OCI-M1 (cell line): ENCODE data around the gene TMEM223.
"Not testable (repeated sequence)": the region's sequence is repeated elsewhere in the genome, so short reads cannot be mapped to it uniquely, and the experiment has no call there.

ENCODE experiments used
- DNase-seq: peaks from one replicate; lab custom pipeline; 2025; lab: John Stamatoyannopoulos, UW

TMEM223 gene

GRCh38 chr11:62799486-62799885, 7.7 kb upstream of the TMEM223 start:
- DNase-seq, result no peak

- no peak for DNase-seq
Measured at GRCh38 chr11:62796281-62796680, 4.5 kb upstream of the TMEM223 start.

GRCh38 chr11:62794201-62794775, 2.5 kb upstream of the TMEM223 start:
- no peak for DNase-seq

DNA sequence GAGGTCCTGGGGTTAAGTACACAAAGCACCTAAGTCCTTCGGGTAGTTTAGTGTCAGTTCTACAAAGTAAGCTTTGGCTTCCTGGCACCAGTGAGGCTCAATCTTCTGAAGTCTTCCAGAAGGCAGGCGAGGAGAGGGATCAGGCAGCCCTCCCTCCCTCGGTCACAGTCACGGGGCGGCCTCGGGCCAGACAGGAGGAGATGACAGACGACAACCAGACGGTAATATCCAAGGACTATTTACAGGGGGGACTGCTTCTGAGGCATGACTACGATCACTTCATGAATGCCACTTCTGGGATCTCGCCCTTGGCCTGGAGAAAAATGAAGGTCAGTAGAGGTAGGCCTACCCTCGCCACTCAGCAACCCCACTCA, 383 bp upstream of the TMEM223 start:
- DNase-seq, result no peak

DNA sequence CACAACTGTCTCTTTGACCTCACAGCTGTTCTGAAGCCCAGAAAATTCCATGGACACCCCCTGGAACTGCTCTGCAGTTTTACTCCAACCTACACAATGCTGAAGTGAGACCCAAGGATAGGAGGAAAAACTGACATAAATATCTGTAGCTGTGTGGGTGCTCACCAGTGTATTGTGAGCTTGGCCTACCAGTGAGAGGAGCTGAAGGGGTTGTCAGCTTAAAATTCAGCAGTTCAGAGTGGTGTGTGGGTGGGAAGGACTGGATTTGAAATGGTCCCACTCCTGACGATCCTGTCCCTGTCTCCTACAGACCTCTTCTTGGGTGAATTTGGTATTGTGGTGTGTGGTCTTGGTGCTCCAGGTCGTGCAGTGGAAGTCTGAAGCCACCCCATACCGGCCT, 2.2 kb downstream of the TMEM223 start:
- no peak for DNase-seq

- DNase-seq, result peak; percentile 13
Measured at GRCh38 chr11:62788991-62789390, 2.8 kb downstream of the TMEM223 start.

DNA sequence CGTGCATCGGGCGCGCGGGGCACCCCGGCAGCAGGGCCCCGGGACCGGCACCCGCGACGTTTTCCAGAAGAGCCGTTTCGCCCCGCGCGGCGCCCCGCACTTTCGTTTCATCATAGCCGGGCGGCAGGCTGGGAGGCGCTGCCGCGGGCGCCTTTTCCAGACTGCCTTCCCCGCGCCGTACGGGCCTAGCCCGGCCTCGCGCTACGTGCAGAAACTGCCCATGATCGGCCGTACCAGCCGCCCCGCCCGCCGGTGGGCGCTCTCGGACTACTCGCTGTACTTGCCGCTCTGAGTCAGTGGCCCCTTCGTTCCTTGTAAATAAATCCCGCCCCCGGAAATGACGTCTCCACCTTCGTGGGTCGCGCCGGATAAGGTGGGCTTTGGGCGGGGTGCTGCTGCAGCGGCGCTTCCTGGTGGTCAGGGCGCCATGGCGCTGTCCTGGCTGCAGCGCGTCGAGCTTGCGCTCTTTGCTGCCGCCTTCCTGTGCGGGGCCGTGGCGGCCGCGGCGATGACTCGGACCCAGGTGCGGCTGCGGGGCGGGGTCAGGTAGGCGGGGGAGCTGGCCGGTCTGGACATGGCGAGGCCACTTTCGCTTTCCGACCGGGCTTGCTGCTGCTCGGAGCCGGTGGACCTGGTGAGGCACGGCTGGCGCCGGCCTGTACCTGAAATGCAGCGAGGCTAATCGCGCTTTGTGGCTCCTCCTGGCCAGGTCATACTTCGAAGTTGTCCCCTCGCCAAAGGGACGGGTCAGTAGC, 4.6 kb downstream of the TMEM223 start, which contains the start of gene TMEM179B:
TMEM179B (plus strand) TSS at position 398 of the 755 bp plus-strand sequence; CDS start at position 428, 30 bp downstream.
- peak; percentile 99 for DNase-seq

DNA sequence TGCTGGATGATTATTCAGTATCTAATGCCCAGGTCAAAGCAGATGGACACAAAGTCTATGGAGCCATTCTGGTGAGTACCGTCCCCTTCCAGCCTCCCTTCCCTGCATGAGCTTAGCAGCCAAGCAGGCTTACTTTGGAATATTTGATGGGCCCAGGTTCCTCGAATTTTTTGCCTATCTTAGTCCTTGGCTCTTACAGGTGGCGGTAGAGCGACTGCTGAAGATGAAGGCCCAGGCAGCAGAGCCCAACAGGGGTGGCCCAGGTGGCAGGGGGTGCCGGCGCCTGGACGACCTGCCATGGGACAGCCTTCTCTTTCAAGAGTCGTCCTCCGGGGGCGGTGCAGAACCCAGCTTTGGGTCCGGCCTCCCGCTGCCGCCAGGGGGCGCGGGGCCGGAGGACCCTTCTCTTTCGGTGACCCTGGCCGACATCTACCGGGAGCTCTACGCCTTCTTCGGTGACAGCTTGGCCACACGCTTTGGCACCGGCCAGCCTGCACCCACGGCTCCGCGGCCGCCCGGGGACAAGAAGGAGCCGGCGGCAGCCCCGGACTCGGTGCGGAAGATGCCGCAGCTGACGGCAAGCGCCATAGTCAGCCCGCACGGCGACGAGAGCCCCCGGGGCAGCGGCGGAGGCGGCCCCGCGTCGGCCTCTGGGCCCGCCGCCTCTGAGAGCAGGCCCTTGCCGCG, 5.3 kb downstream of the TMEM223 start:
- peak; percentile 93 for DNase-seq

GRCh38 chr11:62782753-62783152, 9.1 kb downstream of the TMEM223 start:
- no peak for DNase-seq

- DNase-seq, result no peak
Measured at GRCh38 chr11:62778441-62778840, 13.4 kb downstream of the TMEM223 start.

GRCh38 chr11:62777389-62777788, 14.4 kb downstream of the TMEM223 start:
- DNase-seq, result no peak

DNA sequence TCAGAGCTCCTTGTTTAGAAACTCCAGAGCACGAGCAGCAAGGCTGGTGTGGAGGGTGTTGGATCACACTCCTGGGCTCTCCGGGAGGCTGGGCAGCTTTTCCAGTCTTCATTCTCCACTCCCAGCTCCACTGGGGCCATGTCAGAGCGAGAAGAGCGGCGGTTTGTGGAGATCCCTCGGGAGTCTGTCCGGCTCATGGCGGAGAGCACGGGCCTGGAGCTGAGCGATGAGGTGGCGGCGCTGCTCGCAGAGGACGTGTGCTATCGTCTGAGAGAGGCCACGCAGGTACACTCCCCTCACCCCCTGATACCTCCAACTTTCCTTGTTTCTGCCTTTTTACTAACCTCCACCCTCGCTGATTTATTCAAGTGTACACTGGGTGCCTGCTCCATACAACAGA, 16.2 kb downstream of the TMEM223 start:
- no peak for DNase-seq

- DNase-seq, result no peak
Measured at GRCh38 chr11:62774407-62774806, 17.4 kb downstream of the TMEM223 start.

DNA sequence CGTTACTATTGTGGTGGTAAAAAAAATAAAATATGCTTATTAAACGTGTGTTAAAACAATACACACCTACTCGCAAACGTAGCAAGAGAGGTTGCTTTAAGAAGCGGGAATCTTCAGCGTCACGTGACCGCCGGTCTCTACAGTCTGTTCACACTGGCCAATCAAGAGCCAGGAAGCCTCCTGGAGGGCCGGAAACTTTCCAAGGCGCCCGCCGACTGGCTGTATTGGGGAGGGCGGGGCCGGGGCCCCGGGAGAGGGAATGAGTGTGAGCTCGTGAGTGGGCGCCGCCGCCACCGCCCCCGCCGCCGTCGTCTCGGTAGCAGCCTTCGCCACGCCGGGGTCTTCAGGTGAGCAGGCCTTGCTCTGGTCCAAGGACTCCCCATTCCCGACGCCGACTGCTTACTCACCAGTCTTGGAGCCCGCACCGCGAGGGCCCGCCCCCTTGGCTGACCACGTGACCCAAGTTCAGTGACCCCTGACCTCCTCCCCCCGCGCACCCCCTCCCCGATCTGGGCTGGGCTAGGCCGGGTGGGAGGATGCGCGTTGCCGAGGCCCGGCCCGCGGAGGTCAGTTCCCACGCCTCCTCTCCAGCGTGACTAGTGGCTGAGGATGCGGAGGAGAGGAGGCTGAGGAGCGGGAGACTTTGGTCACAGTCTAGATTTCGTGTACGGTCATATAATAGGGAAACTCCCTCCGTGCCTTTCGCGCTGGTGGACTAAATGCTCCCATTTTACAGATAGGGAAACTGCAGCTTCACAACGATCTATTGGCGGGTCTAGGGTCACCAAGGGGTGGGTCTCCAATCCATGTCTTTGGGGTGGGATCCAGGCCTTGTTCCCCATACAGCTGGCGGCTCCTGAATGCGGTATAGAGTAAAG, 20.4 kb downstream of the TMEM223 start, which contains the start of gene TAF6L:
TAF6L (plus strand) TSS at position 253 of the 878 bp plus-strand sequence. CDS start 4,388 bp downstream, outside the sequence.
- DNase-seq, result peak; percentile 98

DNA sequence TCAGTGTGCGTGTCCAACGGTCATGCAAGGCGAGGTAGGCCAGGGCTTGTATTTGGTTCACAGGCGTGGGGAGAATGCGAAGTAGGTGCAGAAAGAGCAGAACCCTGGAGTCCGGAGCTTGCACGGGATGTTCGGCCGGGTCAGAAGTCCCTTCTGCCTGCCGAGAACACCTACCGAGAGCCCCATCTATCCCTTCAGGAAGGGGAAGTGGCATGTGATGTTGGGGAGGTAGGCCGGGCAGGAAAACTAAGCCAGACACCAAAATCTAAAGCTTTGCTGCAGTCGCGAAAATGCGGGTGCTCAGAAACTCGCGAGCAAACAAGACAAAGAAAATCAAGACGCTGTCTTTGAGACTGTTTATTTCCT, 21.0 kb downstream of the TMEM223 start:
- peak; percentile 71 for DNase-seq

DNA sequence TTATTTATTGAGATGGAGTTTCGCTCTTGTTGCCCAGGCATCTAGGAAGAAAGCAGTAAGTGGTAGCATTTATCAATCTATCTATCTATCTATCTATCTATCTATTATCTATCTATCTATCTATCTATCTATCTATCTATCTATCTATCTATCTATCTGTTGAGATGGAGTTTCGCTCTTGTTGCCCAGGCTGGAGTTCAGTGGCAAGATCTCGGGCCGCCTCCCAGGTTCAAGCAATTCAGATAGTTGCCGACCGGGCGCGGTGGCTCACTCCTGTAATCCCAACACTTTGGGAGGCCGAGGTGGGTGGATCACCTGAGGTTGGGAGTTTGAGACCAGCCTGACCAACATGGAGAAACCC, 31.0 kb downstream of the TMEM223 start:
- DNase-seq, result not testable (repeated sequence)

- DNase-seq, result no peak
Measured at GRCh38 chr11:62757846-62758788, 33.7 kb downstream of the TMEM223 start.

GRCh38 chr11:62755086-62755615, 36.7 kb downstream of the TMEM223 start:
- no peak for DNase-seq

GRCh38 chr11:62753736-62754603, 37.8 kb downstream of the TMEM223 start, which contains the start of gene ZBTB3:
TSS of gene ZBTB3 (minus strand) at chr11:62754160. CDS start at chr11:62753664, 496 bp downstream.
- peak; percentile 99 for DNase-seq
